ENCODE measurements around the gene LAMP1. TPM values are rescaled to one million over a fixed set of nuclear protein-coding genes. Genes with fewer than 3 reads are reported as not detected.

Gene LAMP1
- total RNA-seq, 2 experiments from 2014 or later = 33.5 to 33.7 TPM

DNA sequence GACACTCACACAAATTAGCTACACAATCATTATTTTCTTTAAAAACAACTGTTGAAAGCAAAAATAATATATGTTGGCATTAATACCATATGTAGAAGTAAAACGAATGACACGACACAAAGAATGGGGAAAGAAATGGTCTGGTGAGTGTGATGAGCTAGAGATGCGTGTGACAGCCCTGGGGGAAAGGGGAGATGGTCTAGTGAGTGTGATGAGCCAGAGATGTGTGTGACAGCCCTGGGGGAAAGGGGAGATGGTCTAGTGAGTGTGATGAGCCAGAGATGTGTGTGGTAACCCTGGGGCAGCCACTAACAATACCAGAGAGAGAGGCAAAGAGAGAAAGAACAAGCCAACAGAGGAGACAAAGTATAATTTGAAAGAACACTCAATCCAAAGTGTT, 22.3 kb upstream of the LAMP1 start:
- DNase-seq = no peak
- Mint-ChIP-seq H3K36me3 (ENCODE audit: low read depth) (no peaks in the 10 kb centered on the region), H3K4me1 (ENCODE audit: low read depth) (peaks cover 4% of the 10 kb centered on the region), H3K9me3 (no peaks in the 10 kb centered on the region), H3K4me3 (no peak overlapping the region), H3K27me3 (ENCODE audit: low read depth) (peaks cover 1% of the 10 kb centered on the region), H3K27ac (no peak overlapping the region)
- CTCF ChIA-PET = interaction anchor here (0.7 kb wide), 1 partner anchor 786 kb away, joined by 3 read pairs; no protein-coding TSS in a partner anchor
- intact Hi-C loops (cut with micrococcal nuclease) = loop anchor here (1.0 kb wide), 3 partner anchors 120 to 288 kb away; no protein-coding TSS in a partner anchor

DNA sequence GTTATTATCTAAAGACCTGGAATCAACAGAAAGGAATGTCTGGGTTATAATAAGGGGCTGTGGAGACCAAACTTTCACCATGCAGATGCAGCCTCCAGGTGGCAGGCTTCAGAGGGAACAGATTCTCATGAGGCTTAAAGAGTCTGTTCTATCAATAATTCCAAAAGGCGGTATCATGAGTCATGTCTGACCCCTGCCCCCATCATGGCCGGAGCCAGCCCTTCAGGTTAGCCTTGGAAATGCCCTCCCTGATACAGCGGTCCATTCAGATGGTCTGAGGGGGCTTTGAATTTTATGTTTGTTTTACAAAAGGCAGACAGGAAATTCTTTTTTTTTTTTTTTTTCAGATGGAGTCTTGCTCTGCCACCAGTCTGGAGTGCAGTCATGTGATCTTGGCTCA, 21.7 kb upstream of the LAMP1 start:
- Mint-ChIP-seq H3K4me3 (no peak overlapping the region), H3K27ac (no peak overlapping the region), H3K9me3 (no peaks in the 10 kb centered on the region), H3K27me3 (ENCODE audit: low read depth) (peaks cover 1% of the 10 kb centered on the region), H3K4me1 (ENCODE audit: low read depth) (peaks cover 4% of the 10 kb centered on the region), H3K36me3 (ENCODE audit: low read depth) (no peaks in the 10 kb centered on the region)
- intact Hi-C loops (cut with micrococcal nuclease) = loop anchor here (1.0 kb wide), 3 partner anchors 119 to 287 kb away; no protein-coding TSS in a partner anchor
- peak; percentile 55 for DNase-seq
- CTCF ChIA-PET = interaction anchor here (0.7 to 2.3 kb wide), 3 partner anchors 24 to 492 kb away, joined by 3 to 9 read pairs (median 3); no protein-coding TSS in a partner anchor

DNA sequence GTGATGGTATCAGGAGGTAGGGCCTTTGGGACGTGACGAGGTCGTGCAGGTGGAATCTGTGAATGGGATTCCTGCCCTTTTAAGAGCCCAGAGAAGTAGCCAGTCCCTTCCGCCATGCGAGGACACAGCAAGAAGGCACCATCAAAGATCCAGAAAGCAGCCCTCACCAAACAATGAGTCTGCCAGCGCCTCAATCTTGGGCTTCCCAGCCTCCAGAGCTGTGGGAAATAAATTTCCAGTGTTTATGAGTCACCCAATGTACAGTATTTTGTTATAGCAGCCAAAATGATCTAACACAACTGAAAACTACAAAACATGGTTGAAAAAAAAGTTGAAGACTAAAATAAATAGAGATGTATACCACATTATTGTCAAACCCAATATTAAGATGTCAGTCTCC, 16.9 kb upstream of the LAMP1 start:
- CTCF ChIA-PET = no interaction called here
- H3K36me3 Mint-ChIP-seq (ENCODE audit: low read depth) = no peaks in the 10 kb centered on the region

DNA sequence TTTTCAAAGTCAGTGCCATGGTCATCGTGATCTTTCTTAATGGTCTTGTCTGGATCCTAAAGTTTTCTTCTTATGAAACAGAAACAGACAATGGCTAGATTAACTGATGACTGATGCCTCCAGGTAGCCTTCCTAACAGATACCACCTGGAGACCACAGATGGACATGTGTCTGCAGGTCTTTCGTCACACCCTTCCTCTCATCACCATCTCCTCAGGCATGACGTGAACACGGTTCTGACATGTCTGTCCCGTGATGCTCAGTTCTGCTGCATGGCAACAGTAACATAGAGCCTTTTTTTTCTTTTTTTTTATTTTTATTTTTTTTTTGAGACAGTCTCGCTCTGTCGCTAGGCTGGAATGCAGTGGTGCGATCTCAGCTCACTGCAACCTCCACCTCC, 13.1 kb upstream of the LAMP1 start:
- Mint-ChIP-seq H3K27ac (no peak overlapping the region), H3K4me1 (ENCODE audit: low read depth) (no peaks in the 10 kb centered on the region)

More for the DNA sequence above, 16.9 kb upstream of the LAMP1 start:
- Mint-ChIP-seq H3K27ac (no peak overlapping the region), H3K4me3 (no peak overlapping the region), H3K4me1 (ENCODE audit: low read depth) (peaks cover 4% of the 10 kb centered on the region), H3K27me3 (ENCODE audit: low read depth) (peaks cover 1% of the 10 kb centered on the region), H3K9me3 (no peaks in the 10 kb centered on the region)
- DNase-seq = no peak
- intact Hi-C loops (cut with micrococcal nuclease) = no loop called here

DNA sequence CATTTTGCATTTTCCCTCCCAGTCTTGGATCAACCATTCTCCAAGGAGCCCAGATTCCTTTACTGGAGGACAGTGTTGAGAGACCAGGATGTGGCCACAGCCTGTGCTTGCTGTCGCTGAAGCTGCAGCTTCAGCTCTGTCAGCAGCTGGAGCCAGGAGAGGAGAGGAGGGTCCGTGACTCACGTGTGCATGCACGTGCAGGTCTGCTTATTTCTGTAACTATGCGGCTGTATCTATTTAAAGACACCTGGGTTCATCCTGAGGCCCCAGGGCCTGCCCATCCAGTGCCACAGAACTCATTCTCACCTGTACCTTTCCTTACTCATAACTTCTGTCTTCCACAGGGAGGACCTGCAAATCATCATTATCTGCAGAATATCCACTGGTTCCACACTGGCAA, 8.2 kb upstream of the LAMP1 start:
- H3K27me3 Mint-ChIP-seq (ENCODE audit: low read depth) = peaks cover 36% of the 10 kb centered on the region
- no peak overlapping the region for H3K4me3 Mint-ChIP-seq
- H3K27ac Mint-ChIP-seq = no peak overlapping the region
- intact Hi-C loops (cut with micrococcal nuclease) = no loop called here
- CTCF ChIA-PET = interaction anchor here (1.4 kb wide), 1 partner anchor 9 kb away, joined by 3 read pairs; no protein-coding TSS in a partner anchor
- DNase-seq = no peak
- H3K9me3 Mint-ChIP-seq = no peaks in the 10 kb centered on the region
- H3K4me1 Mint-ChIP-seq (ENCODE audit: low read depth) = peaks cover 14% of the 10 kb centered on the region
- no peaks in the 10 kb centered on the region for H3K36me3 Mint-ChIP-seq (ENCODE audit: low read depth)

More for the DNA sequence above, 13.1 kb upstream of the LAMP1 start:
- no peak overlapping the region for H3K4me3 Mint-ChIP-seq
- no peaks in the 10 kb centered on the region for H3K9me3 Mint-ChIP-seq
- H3K27me3 Mint-ChIP-seq (ENCODE audit: low read depth) = peaks cover 7% of the 10 kb centered on the region
- CTCF ChIA-PET = no interaction called here
- no peaks in the 10 kb centered on the region for H3K36me3 Mint-ChIP-seq (ENCODE audit: low read depth)
- no peak for DNase-seq
- intact Hi-C loops (cut with micrococcal nuclease) = no loop called here

DNA sequence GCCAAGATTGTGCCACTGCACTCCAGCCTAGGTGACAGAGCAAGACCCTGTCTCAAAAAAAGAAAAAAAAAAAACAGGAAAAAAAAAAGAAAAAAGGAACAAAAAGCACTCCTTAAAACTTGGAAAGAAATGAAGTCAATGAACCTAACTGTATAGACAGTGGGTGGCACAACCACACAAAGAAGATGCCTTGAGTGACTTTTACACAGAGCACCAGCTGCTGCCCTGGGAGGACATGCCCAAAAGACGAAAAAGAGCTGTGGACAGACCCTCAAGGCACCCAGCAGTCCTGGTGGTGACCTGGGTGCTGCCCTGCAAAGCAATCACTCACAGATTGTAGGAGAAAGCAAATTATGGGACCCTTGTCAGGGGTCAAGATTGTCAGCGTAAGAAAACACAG, 5.9 kb upstream of the LAMP1 start:
- peaks cover 17% of the 10 kb centered on the region for H3K4me1 Mint-ChIP-seq (ENCODE audit: low read depth)
- intact Hi-C loops (cut with micrococcal nuclease) = no loop called here
- no peak overlapping the region for H3K27ac Mint-ChIP-seq
- H3K27me3 Mint-ChIP-seq (ENCODE audit: low read depth) = peaks cover 34% of the 10 kb centered on the region
- CTCF ChIA-PET = interaction anchor here (0.9 kb wide), 1 partner anchor 18 kb away, joined by 3 read pairs; no protein-coding TSS in a partner anchor
- H3K4me3 Mint-ChIP-seq = no peak overlapping the region
- H3K9me3 Mint-ChIP-seq = no peaks in the 10 kb centered on the region
- no peak for DNase-seq
- H3K36me3 Mint-ChIP-seq (ENCODE audit: low read depth) = no peaks in the 10 kb centered on the region

DNA sequence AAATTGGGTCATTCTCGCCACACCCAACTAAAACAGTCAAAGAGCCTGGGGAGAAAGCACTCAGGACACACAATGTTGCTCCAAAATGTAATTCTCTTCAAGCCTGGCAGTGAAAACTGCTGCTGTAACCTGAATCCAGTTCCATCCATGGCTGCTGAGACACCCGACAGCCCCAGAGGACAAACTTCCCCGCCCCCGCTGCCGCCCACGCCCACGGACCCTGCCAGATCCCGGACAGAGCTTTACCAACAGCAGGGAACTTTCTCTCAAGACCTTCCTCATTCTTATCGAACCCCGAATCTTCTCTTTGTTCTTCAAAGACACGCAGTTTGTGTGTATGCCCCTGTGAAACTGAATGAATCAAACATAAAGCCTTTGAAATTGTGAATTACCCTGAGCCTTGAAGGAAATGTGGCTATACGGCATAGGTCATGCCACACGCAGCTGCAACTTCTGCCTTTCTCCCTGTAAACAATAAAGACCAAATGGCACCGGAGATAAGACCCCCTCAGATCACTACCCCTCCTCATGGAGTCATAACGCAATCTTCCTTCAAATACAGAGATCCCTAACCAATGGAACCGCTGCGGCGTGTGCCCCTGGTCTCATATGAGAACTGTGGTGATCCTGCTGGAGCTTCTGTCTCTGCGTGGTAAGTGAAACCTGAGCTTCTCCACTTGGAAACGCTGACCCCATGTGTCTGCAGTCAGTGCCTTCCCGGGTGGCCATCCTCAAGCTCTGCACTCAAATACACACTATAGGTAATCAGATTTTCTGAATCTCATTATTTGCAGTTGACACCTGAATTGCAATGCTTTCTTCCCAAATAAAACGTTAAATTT, 4.8 kb upstream of the LAMP1 start:
- H3K27ac Mint-ChIP-seq = no peak overlapping the region
- DNase-seq = peak; percentile 21
- H3K27me3 Mint-ChIP-seq (ENCODE audit: low read depth) = peaks cover 33% of the 10 kb centered on the region
- H3K4me1 Mint-ChIP-seq (ENCODE audit: low read depth) = peaks cover 22% of the 10 kb centered on the region
- peaks cover 2% of the 10 kb centered on the region for H3K36me3 Mint-ChIP-seq (ENCODE audit: low read depth)
- CTCF ChIA-PET = no interaction called here
- intact Hi-C loops (cut with micrococcal nuclease) = no loop called here
- no peaks in the 10 kb centered on the region for H3K9me3 Mint-ChIP-seq
- H3K4me3 Mint-ChIP-seq = peak overlapping the region; percentile 43

DNA sequence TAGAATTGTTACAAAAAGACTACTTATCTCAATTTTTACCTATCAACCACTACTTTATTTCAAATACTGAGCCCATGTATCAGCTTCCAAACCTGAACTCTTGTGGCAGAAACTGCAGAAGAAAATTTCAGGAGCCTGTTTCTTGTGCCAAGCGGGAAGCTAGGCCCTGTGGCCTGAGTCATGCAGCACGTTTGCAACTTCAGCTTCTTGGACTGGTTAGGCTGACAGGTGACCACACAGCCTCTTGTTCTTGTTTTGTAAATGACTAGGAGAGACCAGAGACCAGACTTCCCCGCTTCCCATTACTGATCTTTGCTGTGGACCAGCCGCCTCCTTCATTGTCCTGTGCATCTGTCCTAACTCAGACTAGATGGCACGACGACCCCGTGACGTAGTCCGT, 3.4 kb upstream of the LAMP1 start:
- intact Hi-C loops (cut with micrococcal nuclease) = no loop called here

DNA sequence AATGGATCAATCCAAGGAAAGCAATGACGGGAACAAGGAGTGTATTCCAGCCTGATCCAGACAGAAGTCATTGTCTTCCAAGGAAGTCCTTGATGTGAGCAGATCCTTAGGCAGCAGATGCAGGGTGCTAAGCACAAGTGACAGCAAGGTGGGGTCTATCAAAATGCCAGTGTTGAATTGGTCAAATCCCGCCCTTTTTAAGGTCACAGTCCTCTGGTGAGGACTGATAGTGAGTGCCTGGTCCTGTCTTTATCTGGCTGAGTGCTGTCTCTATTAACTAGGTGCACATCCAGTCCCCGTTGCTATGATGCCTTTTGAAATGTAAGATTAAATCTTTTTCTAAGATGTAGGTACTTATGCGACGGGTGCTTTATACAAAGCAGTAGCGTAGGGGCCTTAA, 1.3 kb upstream of the LAMP1 start:
- CTCF ChIA-PET = no interaction called here
- peaks cover 6% of the 10 kb centered on the region for H3K36me3 Mint-ChIP-seq (ENCODE audit: low read depth)
- peaks cover 37% of the 10 kb centered on the region for H3K4me1 Mint-ChIP-seq (ENCODE audit: low read depth)
- H3K27me3 Mint-ChIP-seq (ENCODE audit: low read depth) = peaks cover 19% of the 10 kb centered on the region
- peak overlapping the region; percentile 91 for H3K4me3 Mint-ChIP-seq
- H3K9me3 Mint-ChIP-seq = no peaks in the 10 kb centered on the region
- DNase-seq = no peak
- no peak overlapping the region for H3K27ac Mint-ChIP-seq
- intact Hi-C loops (cut with micrococcal nuclease) = loop anchor here (2.0 to 5.0 kb wide), 3 partner anchors 99 to 353 kb away; no protein-coding TSS in a partner anchor

More for the DNA sequence above, 3.4 kb upstream of the LAMP1 start:
- Mint-ChIP-seq H3K27me3 (ENCODE audit: low read depth) (peaks cover 32% of the 10 kb centered on the region), H3K27ac (no peak overlapping the region), H3K4me3 (no peak overlapping the region), H3K4me1 (ENCODE audit: low read depth) (peaks cover 33% of the 10 kb centered on the region), H3K9me3 (no peaks in the 10 kb centered on the region), H3K36me3 (ENCODE audit: low read depth) (peaks cover 6% of the 10 kb centered on the region)
- DNase-seq = no peak
- CTCF ChIA-PET = no interaction called here

DNA sequence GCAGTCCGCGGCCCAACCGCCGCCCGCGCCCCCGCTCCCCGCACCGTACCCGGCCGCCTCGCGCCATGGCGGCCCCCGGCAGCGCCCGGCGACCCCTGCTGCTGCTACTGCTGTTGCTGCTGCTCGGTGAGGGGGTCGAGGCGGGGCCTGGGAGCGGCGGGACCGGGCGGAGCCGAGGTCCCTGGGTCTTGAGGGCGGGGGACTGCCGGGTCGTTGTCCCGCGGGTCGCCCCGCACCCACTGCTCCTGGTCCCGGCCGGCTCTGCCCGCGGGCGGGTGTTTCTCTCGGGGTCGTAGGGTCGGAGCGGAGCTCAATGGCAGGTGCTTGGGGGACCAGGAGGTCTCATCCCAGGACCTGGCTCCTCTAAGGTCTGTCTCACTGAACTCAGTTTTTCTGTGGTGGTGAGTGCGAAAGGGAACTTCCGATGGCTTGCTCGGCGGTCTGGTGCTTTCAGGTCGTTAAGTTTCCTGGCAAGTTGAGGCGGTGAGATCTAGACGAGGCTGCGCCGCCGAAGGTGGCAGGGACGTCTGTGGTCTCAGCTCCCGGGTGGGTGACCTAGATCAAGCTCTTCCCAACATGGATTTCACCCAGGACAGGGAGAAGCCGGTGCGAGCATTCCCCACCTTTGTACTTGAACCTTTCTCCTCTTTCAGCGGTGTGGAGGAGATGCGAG, 467 bp downstream of the LAMP1 start:
- intact Hi-C loops (cut with micrococcal nuclease) = loop anchor here (1.0 to 5.0 kb wide), 5 partner anchors 89 to 355 kb away; partner anchors contain the start of genes DCUN1D2 and PCID2
- peaks cover 6% of the 10 kb centered on the region for H3K36me3 Mint-ChIP-seq (ENCODE audit: low read depth)

DNA sequence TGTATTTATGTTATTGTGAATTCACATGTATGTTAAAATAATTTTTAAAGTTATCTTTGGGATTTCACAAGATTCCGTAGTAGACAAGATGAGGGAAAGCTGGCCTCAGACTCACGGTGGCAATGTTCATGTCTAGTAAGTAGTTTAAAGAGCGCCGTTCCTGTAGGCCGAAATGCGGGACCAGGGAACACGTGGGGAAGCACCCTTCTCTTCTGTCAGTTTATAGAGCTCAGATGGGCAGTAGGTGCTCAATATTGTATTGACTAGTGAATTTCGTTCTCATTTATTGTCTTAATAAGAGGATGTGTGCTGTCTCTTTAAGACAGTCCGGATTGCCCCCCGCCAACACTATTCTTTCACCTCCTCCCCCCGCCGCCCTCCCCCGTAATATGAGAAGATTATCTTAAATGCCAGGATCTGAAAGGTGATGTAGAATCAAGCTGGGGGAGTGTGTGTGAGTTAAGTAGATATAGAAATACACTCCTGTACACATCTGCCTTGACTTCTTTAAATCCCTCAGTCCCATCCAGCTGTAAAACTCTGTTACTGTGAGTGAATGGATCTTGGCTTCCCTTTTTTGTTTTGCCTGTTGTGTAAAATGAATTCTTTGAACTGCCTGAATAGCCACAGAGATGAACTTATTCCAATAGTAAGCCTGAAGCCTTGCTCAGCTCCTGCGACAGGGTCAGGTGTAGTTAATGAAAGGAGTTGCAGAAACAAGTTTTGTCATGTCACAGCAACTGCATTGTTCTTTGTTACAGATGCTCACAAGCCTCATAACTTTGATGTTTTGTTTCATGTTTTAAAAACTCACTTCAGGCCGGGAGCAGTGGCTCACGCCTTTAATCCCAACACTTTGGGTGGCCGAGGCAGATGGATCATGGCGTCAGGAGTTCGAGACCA, 1.3 kb downstream of the LAMP1 start:
- no peaks in the 10 kb centered on the region for H3K9me3 Mint-ChIP-seq
- CTCF ChIA-PET = interaction anchor here (0.8 to 1.2 kb wide), 2 partner anchors 10 to 89 kb away, joined by 3 read pairs; partner anchors contain the start of gene CUL4A

More for the DNA sequence above, 467 bp downstream of the LAMP1 start:
- Mint-ChIP-seq H3K27me3 (ENCODE audit: low read depth) (peaks cover 4% of the 10 kb centered on the region), H3K4me1 (ENCODE audit: low read depth) (peaks cover 26% of the 10 kb centered on the region), H3K9me3 (no peaks in the 10 kb centered on the region), H3K27ac (peak overlapping the region; percentile 79), H3K4me3 (peak overlapping the region; percentile 90)
- CTCF ChIA-PET = interaction anchor here (0.5 to 1.2 kb wide), 3 partner anchors 9 to 188 kb away, joined by 3 read pairs; partner anchors contain the start of gene CUL4A
- DNase-seq = peak; percentile 42

More for the DNA sequence above, 1.3 kb downstream of the LAMP1 start:
- peaks cover 27% of the 10 kb centered on the region for H3K4me1 Mint-ChIP-seq (ENCODE audit: low read depth)
- H3K4me3 Mint-ChIP-seq = peak overlapping the region; percentile 90
- H3K27ac Mint-ChIP-seq = peak overlapping the region; percentile 79
- intact Hi-C loops (cut with micrococcal nuclease) = loop anchor here (5.0 kb wide), 2 partner anchors 146 to 356 kb away; no protein-coding TSS in a partner anchor
- peaks cover 6% of the 10 kb centered on the region for H3K36me3 Mint-ChIP-seq (ENCODE audit: low read depth)
- DNase-seq = no peak
- peaks cover 2% of the 10 kb centered on the region for H3K27me3 Mint-ChIP-seq (ENCODE audit: low read depth)

All from activated naive CD4-positive, alpha-beta T cell treated with anti-CD3 and anti-CD28 coated beads for 36 hours (primary cell).